NB4 (cell line): ENCODE results near the gene NHS.

Experiments
- POLR2A ChIP-seq: IDR thresholded peaks from 2 replicates; pipeline ENCODE4 v1.6.1; 2011; ENCODE audit warnings: mild to moderate bottlenecking; ENCODE audit not compliant: insufficient read length; ENCODE audit errors: extremely low read depth
- TF ChIP-seq, protein P1 (sequence below): IDR thresholded peaks from one replicate; pipeline ENCODE4 v1.5.1; 2012; ENCODE audit warnings: low read depth, low read length
- TF ChIP-seq, protein P2 (sequence below): IDR thresholded peaks from 2 replicates; pipeline ENCODE4 v1.6.1; 2011; ENCODE audit warnings: low read depth, low read length

GRCh38 chrX:17750436-17750835, 375.4 kb downstream of the NHS start:
- TF ChIP-seq, protein P1, sequence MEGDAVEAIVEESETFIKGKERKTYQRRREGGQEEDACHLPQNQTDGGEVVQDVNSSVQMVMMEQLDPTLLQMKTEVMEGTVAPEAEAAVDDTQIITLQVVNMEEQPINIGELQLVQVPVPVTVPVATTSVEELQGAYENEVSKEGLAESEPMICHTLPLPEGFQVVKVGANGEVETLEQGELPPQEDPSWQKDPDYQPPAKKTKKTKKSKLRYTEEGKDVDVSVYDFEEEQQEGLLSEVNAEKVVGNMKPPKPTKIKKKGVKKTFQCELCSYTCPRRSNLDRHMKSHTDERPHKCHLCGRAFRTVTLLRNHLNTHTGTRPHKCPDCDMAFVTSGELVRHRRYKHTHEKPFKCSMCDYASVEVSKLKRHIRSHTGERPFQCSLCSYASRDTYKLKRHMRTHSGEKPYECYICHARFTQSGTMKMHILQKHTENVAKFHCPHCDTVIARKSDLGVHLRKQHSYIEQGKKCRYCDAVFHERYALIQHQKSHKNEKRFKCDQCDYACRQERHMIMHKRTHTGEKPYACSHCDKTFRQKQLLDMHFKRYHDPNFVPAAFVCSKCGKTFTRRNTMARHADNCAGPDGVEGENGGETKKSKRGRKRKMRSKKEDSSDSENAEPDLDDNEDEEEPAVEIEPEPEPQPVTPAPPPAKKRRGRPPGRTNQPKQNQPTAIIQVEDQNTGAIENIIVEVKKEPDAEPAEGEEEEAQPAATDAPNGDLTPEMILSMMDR: no peak
- TF ChIP-seq, protein P2, sequence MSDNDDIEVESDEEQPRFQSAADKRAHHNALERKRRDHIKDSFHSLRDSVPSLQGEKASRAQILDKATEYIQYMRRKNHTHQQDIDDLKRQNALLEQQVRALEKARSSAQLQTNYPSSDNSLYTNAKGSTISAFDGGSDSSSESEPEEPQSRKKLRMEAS: no peak
- no peak for TF ChIP-seq POLR2A
